ENCODE results near the gene OR6Y1. TPM values are rescaled to one million over a fixed set of nuclear protein-coding genes. Genes with fewer than 3 reads are reported as not detected.

The OR6Y1 gene, protein sequence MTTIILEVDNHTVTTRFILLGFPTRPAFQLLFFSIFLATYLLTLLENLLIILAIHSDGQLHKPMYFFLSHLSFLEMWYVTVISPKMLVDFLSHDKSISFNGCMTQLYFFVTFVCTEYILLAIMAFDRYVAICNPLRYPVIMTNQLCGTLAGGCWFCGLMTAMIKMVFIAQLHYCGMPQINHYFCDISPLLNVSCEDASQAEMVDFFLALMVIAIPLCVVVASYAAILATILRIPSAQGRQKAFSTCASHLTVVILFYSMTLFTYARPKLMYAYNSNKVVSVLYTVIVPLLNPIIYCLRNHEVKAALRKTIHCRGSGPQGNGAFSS
- total RNA-seq, result not detected in 2 replicates
- long read RNA-seq, result 0 reads

DNA sequence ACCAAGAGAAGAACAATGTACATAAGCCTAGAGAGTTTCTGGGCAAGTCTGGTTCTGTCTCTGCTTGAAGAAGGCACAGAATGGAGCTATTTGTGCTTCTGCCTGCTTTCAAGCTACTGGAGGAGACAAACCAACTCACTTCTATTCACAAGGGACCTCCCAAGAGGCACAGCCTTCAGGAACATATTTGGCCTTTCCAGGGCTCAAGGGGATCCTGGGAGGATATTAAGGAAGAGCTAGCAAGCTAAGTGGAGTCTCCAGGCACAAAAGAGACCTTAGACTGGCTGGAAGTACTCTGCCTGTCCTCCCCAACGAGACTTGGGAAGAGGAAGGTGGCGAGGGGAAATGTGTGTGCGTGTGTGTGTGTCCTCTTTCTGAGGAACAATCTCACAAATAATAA lies at the start of gene OR6Y1:
Gene OR6Y1 (minus strand): TSS at position 54 of the 400 bp plus-strand sequence. CDS start 6,300 bp downstream, outside the sequence.
- Mint-ChIP-seq H3K36me3 (ENCODE audit: low read depth) (no peaks in the 10 kb centered on the region), H3K4me3 (no peak within 1 kb of the TSS)
- DNase-seq (ENCODE audit: low read depth, low spot score), result no peak

GRCh38 chr1:158600735-158601134 lies 46.5 kb upstream of the OR6Y1 start:
- Mint-ChIP-seq H3K27ac (ENCODE audit: unreplicated experiment) (no peak overlapping the region), H3K9me3 (peaks cover 14% of the 10 kb centered on the region), H3K4me3 (no peak overlapping the region), H3K27me3 (ENCODE audit: low read depth) (peaks cover 18% of the 10 kb centered on the region), H3K4me1 (no peaks in the 10 kb centered on the region), H3K36me3 (ENCODE audit: low read depth) (no peaks in the 10 kb centered on the region)
- TF ChIP-seq, protein P1, sequence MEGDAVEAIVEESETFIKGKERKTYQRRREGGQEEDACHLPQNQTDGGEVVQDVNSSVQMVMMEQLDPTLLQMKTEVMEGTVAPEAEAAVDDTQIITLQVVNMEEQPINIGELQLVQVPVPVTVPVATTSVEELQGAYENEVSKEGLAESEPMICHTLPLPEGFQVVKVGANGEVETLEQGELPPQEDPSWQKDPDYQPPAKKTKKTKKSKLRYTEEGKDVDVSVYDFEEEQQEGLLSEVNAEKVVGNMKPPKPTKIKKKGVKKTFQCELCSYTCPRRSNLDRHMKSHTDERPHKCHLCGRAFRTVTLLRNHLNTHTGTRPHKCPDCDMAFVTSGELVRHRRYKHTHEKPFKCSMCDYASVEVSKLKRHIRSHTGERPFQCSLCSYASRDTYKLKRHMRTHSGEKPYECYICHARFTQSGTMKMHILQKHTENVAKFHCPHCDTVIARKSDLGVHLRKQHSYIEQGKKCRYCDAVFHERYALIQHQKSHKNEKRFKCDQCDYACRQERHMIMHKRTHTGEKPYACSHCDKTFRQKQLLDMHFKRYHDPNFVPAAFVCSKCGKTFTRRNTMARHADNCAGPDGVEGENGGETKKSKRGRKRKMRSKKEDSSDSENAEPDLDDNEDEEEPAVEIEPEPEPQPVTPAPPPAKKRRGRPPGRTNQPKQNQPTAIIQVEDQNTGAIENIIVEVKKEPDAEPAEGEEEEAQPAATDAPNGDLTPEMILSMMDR (conservative IDR thresholded peaks at IDR 0.05), result no peak
- no peak for DNase-seq (ENCODE audit: low read depth, low spot score)

More for the DNA sequence above, at the start of gene OR6Y1:
- TF ChIP-seq, protein P1 (conservative IDR thresholded peaks at IDR 0.05), result no peak
- Mint-ChIP-seq H3K27me3 (ENCODE audit: low read depth) (peaks cover 10% of the 10 kb centered on the region), H3K27ac (ENCODE audit: unreplicated experiment) (no peak within 1 kb of the TSS), H3K4me1 (no peaks in the 10 kb centered on the region), H3K9me3 (no peaks in the 10 kb centered on the region)

- TF ChIP-seq, protein P1 (conservative IDR thresholded peaks at IDR 0.05), result no peak
- DNase-seq (ENCODE audit: low read depth, low spot score), result no peak
- no peak overlapping the region for H3K27ac Mint-ChIP-seq (ENCODE audit: unreplicated experiment)
- peaks cover 10% of the 10 kb centered on the region for H3K27me3 Mint-ChIP-seq (ENCODE audit: low read depth)
- peaks cover 4% of the 10 kb centered on the region for H3K9me3 Mint-ChIP-seq
- H3K4me3 Mint-ChIP-seq, result no peak overlapping the region
- no peaks in the 10 kb centered on the region for H3K4me1 Mint-ChIP-seq
- H3K36me3 Mint-ChIP-seq (ENCODE audit: low read depth), result no peaks in the 10 kb centered on the region
These were observed 32.7 kb upstream of the OR6Y1 start for GRCh38 chr1:158586942-158587341.

DNA sequence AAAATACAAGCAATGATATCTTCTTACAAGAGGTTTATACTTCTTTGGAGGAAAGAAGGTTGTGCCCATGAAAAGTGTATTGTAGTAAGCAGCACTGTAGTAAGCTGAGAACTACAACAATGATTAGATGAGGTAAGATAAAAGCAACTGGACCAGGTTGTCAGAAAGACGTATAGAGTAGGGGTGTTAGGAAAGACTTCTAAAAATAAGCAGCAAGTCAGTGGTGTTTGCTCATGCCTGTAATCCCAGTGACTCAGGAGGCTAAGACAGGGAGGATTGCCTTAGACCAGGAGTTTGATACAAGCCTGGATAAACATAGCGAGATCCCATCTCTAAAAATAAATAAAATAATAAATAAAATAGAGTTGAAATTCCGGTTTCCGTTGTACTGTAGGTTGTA lies 29.8 kb upstream of the OR6Y1 start:
- Mint-ChIP-seq H3K27ac (ENCODE audit: unreplicated experiment) (no peak overlapping the region), H3K9me3 (peaks cover 4% of the 10 kb centered on the region), H3K4me3 (no peak overlapping the region), H3K27me3 (ENCODE audit: low read depth) (peaks cover 6% of the 10 kb centered on the region), H3K4me1 (no peaks in the 10 kb centered on the region), H3K36me3 (ENCODE audit: low read depth) (no peaks in the 10 kb centered on the region)
- TF ChIP-seq, protein P1 (conservative IDR thresholded peaks at IDR 0.05), result no peak
- DNase-seq (ENCODE audit: low read depth, low spot score), result no peak

DNA sequence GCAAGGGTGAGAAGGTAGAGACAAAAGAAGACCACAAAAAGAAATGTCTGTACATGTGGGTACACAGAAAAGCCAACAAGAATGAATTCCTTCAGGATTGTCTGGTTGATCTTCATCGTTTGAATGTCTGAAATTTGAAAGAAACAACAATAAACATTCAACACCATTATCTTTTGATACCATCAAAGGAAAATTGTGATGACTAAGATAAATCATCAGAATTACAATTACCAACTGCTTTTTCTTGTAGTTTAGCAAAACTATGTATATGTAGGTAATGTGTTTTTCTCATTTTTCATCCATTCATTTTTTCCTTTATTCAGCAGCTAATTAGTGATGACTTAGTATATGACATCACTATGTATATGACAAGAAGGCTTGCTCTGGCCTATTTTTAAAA lies 25.5 kb upstream of the OR6Y1 start, which contains the start of gene OR10X1:
Gene OR10X1 (minus strand): TSS at position 167 of the 400 bp plus-strand sequence. CDS start 0 bp downstream, at position 167.
- TF ChIP-seq, protein P1 (conservative IDR thresholded peaks at IDR 0.05), result no peak
- no peak for DNase-seq (ENCODE audit: low read depth, low spot score)
- H3K36me3 Mint-ChIP-seq (ENCODE audit: low read depth), result no peaks in the 10 kb centered on the region
- H3K27me3 Mint-ChIP-seq (ENCODE audit: low read depth), result peaks cover 9% of the 10 kb centered on the region
- H3K9me3 Mint-ChIP-seq, result no peaks in the 10 kb centered on the region
- no peaks in the 10 kb centered on the region for H3K4me1 Mint-ChIP-seq
- H3K4me3 Mint-ChIP-seq, result no peak within 1 kb of the TSS
- H3K27ac Mint-ChIP-seq (ENCODE audit: unreplicated experiment), result no peak within 1 kb of the TSS

Measured in neural crest cell (in vitro differentiated cells).